Cerebellar cortex (tissue), 1 donor: Measurements from ENCODE around the gene GALNS.

Experiments
- DNase-seq: peaks from one replicate; pipeline ENCODE4 v3.0.0-alpha.2; 2015; ENCODE audit warnings: low spot score

Gene GALNS

DNA sequence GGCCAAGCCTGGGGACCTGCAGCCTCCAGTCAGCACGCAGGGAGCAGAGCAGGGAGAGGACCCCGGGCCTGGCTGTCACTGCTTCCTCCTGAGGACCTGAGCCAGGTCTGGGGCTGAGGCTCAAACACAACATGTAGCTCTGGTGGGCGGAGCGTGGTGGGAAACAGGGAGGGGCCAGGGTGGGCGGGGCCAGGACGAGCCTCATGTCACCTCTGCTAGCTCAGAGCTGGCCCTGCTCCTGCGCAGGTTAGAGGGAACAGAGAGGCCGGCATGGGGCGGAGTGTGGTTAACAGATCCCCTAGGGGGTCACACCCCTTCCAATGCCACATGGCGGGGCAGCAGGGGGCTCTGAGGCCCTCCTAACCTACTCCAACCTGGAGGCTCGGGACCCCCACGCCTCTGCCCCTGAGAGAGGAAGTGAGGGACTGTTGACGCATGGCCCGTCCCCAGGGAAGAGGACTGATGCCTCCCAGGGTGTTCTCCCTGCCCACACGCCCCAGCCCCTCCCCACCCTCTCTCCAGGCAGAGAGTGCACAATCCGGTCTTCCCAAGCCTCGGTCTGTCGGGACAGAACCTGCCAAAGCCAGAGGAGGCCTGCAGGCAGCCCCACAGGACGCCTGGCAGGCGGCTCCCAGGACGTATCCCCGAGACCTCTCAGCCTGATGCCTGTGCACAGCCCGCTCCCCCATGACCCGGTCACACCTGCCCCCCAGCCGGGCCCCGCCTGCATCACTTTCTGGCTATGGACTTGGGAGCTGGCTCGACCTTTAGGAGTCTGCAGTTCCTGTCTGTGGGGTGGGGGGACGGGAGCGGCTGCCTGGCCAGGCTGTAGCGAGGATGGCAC lies 86.9 kb downstream of the GALNS start:
- peak; percentile 82 for DNase-seq

DNA sequence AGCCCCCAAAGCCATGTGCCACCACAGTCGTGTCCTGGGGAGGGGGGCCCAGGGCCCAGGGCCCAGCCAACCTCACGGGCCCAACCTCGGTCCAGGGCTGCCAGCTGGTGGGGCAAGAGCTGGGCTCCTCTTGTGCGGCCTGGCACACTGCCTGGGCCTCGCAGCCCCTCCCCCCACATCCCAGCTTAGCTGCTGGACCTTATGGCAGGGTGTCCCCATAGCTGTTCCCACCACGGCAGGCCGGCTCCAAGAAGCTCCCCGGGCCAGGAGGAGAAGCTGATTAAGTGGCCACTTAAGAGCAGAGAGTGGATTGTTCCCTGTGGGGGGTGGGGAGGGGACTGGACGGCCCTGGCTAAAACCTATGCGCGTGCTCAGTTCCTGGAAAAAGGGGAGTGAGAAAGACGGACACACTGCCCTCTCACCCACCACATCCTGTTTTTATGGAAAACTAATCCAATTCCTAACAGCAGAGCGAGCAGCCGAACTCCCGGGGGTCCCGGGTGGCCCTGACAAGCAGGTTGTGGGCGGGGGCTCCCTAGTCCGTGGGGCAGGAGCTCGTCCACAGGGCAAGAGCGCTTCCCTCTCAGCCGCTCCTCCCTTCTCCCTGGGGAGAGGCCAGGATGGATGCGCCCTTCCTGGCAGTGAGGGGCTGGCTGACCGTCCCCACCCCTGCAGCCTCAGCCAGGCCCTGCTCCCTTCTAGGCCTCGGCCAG lies 88.5 kb downstream of the GALNS start:
- DNase-seq, result no peak

DNA sequence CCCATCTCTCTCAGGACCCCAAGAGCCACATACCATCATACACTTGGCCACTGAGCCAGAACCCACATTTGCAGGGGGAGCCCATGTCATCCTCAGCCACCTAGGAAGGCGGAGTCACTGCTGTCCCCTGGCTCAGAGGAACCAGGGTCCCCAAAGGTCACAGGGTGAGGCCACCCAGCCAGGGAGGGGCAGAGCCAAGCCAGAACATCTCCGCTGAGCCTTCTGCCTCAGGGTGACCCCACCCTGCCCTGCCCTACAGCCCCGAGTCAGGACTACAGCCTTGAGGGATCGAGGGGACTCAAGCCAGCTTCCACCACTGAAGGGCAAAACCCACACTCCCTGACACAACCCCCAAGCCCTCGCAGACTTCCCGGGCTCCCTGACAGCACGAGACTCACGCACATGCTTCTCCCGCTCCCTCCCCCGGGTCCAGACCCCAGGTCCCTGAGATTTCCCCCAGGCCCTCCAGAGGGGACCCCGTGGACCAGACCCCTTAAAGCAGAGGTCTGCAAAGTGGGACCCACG lies 89.1 kb downstream of the GALNS start:
- DNase-seq, result no peak

DNA sequence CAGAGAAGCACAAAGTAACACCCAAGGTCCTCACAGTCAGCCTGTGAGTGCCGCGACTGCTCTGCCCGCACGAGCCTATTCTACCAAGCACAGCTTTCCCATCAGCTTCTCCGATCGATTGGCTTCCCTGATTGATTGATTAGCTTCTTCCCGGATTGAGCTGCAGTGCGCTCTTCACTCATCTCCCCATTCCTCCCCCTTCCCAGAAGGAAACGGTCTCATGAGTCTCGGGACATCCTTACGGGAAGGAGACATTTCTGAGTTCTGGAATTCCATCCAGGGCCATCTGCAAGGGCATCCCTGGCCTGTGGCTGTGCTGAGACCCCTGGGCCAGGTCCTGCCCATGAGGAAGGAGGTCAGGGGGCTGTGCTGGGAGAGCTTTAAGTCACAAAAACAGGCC lies 89.8 kb downstream of the GALNS start:
- DNase-seq, result no peak

DNA sequence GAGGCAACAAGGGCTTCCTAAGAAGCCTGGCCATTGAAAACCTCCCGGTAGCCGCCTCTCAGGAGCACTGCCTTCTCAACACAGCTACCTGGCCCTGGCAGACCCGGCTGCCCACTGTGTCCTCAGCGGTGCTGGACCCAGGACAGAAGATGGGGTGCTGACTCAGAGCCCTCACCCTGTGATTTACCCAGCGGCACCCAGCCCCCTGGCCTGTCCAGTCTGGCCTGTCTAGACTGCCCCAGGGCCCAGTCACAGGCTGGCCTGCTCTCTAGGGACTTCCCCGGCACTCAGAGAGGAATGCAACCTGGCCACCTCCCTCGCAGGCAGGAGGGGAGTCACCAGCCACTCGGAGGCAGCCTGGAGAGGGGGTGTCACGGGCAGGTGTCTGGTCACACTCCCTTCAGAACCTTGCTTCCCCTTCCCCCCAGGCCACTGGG lies 91.8 kb downstream of the GALNS start:
- DNase-seq, result no peak

GRCh38 chr16:88764080-88764479 lies 92.7 kb downstream of the GALNS start:
- DNase-seq, result no peak
